ENCODE data around the gene MEN1. TPM values are rescaled to one million over a fixed set of nuclear protein-coding genes. Genes with fewer than 3 reads are reported as not detected.

Gene MEN1
- polyA plus RNA-seq, 1 donor (not counting 4 experiments of a cell fraction or from before 2014, with no cell fraction given) = 14.2 TPM

DNA sequence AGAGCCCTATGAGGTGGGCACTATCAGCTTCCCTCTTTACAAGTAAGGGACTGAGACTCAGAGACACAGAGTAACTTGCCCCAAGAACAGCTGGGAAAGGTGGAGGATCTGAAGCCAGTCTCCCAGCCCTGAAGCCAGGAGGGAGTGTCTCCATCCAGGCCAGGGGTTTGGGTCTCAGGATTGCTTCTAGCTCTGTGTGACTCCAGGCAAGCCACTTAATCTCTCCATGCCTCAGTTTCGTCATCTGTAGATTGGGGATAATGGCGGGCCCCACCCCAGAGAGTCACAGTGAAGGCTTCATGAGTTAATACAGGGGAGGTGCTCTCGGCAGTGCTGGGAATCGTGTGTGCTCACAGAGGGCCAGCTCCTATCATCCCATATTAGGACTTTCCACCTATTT is 17.9 kb downstream of the MEN1 start:
- Histone ChIP-seq H4K20me1 (ENCODE audit: control insufficient read depth, extremely low read depth, insufficient read depth, low read length) (no peaks in the 10 kb centered on the region), H3K36me3 (ENCODE audit: control insufficient read depth in 2 of 2, extremely low read depth in 1 of 2, insufficient read depth in 2 of 2, low read length in 2 of 2) (peaks cover 0 to 8% of the 10 kb centered on the region in 2 experiments), H3K27me3 (ENCODE audit: control insufficient read depth, extremely low read depth, insufficient read depth, low read length) (no peaks in the 10 kb centered on the region), H2AFZ (ENCODE audit: control insufficient read depth, low read length) (no peak overlapping the region), H3K9me1 (ENCODE audit: control insufficient read depth, extremely low read depth, insufficient read depth, low read length) (peaks cover 2% of the 10 kb centered on the region), H3K4me2 (ENCODE audit: control insufficient read depth, extremely low read depth, insufficient read depth, low read depth, low read length) (no peak overlapping the region), H3K27ac (ENCODE audit: control insufficient read depth, insufficient read depth, low read length) (no peak overlapping the region), H3K9ac (ENCODE audit: control insufficient read depth, extremely low read depth, insufficient read depth, low read length) (no peak overlapping the region), H3K4me1 (ENCODE audit: control insufficient read depth, extremely low read depth, insufficient read depth, low read length) (no peaks in the 10 kb centered on the region), H3K4me3 (ENCODE audit: control insufficient read depth in 2 of 3, extremely low read depth in 1 of 3, insufficient read depth in 2 of 3, low read depth in 1 of 3, low read length in 3 of 3) (no peak overlapping the region), H3K9me3 (ENCODE audit: control insufficient read depth, low read depth, low read length) (no peaks in the 10 kb centered on the region), H3K79me2 (ENCODE audit: control insufficient read depth, insufficient read depth, low read length) (no peaks in the 10 kb centered on the region)
- TF ChIP-seq, protein P1, sequence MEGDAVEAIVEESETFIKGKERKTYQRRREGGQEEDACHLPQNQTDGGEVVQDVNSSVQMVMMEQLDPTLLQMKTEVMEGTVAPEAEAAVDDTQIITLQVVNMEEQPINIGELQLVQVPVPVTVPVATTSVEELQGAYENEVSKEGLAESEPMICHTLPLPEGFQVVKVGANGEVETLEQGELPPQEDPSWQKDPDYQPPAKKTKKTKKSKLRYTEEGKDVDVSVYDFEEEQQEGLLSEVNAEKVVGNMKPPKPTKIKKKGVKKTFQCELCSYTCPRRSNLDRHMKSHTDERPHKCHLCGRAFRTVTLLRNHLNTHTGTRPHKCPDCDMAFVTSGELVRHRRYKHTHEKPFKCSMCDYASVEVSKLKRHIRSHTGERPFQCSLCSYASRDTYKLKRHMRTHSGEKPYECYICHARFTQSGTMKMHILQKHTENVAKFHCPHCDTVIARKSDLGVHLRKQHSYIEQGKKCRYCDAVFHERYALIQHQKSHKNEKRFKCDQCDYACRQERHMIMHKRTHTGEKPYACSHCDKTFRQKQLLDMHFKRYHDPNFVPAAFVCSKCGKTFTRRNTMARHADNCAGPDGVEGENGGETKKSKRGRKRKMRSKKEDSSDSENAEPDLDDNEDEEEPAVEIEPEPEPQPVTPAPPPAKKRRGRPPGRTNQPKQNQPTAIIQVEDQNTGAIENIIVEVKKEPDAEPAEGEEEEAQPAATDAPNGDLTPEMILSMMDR (optimal IDR thresholded peaks at IDR 0.05 in 1 of 3, IDR thresholded peaks at IDR 0.05 in 1 of 3, conservative IDR thresholded peaks at IDR 0.05 in 1 of 3; ENCODE audit: extremely low read depth in 1 of 3, insufficient read depth in 2 of 3, low read length in 3 of 3) = no peak
- TF ChIP-seq EZH2 (IDR thresholded peaks at IDR 0.05; ENCODE audit: low read length) = no peak
- FAIRE-seq = no peak
- DNase-seq (ENCODE audit: low read depth, low spot score) = no peak
- dilution Hi-C loops (cut with MboI; ENCODE audit: extremely low pct_ligation_motif_present, low sequenced_read_pairs) = no loop called here

DNA sequence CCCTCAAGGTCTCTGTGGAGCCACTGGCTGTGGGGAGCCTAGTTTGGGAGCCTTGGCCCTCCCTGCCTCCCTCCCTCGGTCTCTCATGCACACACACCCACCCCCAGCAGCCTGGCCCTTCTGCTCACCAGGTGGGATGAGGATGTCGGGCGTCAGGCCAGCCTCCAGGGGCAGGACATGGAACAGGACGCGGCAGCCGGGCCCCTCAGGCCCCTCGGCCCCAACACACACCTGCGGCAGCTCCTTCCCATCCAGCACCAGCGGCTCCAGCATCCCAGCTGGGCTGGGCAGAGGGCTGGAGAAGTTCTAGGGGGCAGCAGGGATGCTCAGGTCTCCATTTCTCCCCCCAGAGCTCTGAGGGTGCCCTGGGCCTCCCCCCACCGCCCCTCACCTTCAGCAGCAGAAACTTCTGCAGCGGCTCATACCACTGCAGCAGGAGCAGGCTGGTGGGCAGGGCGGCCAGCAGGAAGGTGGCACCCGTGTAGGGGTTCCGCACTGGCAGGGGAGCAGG is 18.5 kb downstream of the MEN1 start:
- DNase-seq (ENCODE audit: low read depth, low spot score) (no peak), FAIRE-seq (no peak)
- H3K9me1 ChIP-seq (ENCODE audit: control insufficient read depth, extremely low read depth, insufficient read depth, low read length) = peaks cover 2% of the 10 kb centered on the region
- no peaks in the 10 kb centered on the region for H4K20me1 ChIP-seq (ENCODE audit: control insufficient read depth, extremely low read depth, insufficient read depth, low read length)
- H3K79me2 ChIP-seq (ENCODE audit: control insufficient read depth, insufficient read depth, low read length) = no peaks in the 10 kb centered on the region
- peaks cover 0 to 7% of the 10 kb centered on the region in 2 experiments for H3K36me3 ChIP-seq (ENCODE audit: control insufficient read depth in 2 of 2, extremely low read depth in 1 of 2, insufficient read depth in 2 of 2, low read length in 2 of 2)
- no peaks in the 10 kb centered on the region for H3K27me3 ChIP-seq (ENCODE audit: control insufficient read depth, extremely low read depth, insufficient read depth, low read length)
- no peak overlapping the region for H3K4me3 ChIP-seq (ENCODE audit: control insufficient read depth in 2 of 3, extremely low read depth in 1 of 3, insufficient read depth in 2 of 3, low read depth in 1 of 3, low read length in 3 of 3)
- no peaks in the 10 kb centered on the region for H3K9me3 ChIP-seq (ENCODE audit: control insufficient read depth, low read depth, low read length)
- H3K4me1 ChIP-seq (ENCODE audit: control insufficient read depth, extremely low read depth, insufficient read depth, low read length) = no peaks in the 10 kb centered on the region
- dilution Hi-C loops (cut with MboI; ENCODE audit: extremely low pct_ligation_motif_present, low sequenced_read_pairs) = no loop called here
- H3K9ac ChIP-seq (ENCODE audit: control insufficient read depth, extremely low read depth, insufficient read depth, low read length) = no peak overlapping the region
- no peak overlapping the region for H3K4me2 ChIP-seq (ENCODE audit: control insufficient read depth, extremely low read depth, insufficient read depth, low read depth, low read length)
- no peak overlapping the region for H2AFZ ChIP-seq (ENCODE audit: control insufficient read depth, low read length)
- TF ChIP-seq, protein P1 (optimal IDR thresholded peaks at IDR 0.05 in 1 of 3, IDR thresholded peaks at IDR 0.05 in 1 of 3, conservative IDR thresholded peaks at IDR 0.05 in 1 of 3; ENCODE audit: extremely low read depth in 1 of 3, insufficient read depth in 2 of 3, low read length in 3 of 3) = no peak
- no peak for TF ChIP-seq EZH2 (IDR thresholded peaks at IDR 0.05; ENCODE audit: low read length)
- H3K27ac ChIP-seq (ENCODE audit: control insufficient read depth, insufficient read depth, low read length) = no peak overlapping the region

All from keratinocyte (primary cell).